ENCODE data around the gene SLC25A21. TPM values are rescaled to one million over a fixed set of nuclear protein-coding genes. Genes with fewer than 3 reads are reported as not detected.

The SLC25A21 gene
- total RNA-seq, 1 donor from 2014 or later: 0.24 TPM

GRCh38 chr14:36955967-36956366 lies 216.4 kb downstream of the SLC25A21 start:
- no peak for DNase-seq (ENCODE audit: low spot score)
- intact Hi-C loops (cut with DNase I): no loop called here

DNA sequence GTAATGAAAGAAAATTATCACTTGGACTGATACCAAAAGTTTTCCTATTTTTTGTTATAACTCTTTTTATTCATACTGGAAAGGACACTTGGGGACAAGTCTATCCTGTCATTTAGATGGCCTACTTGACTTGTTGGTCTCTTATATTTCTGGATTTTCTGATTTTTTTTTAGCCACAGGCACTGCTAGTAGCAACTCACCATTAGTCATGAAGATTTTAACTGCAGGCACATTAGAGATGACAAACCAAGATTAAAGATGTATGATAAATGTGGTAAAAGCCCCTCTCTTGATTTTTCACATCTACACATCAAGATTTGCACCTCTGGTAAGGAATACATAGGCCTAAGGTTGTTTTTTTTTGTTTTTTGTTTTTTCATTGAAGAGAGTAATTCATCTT lies 217.0 kb downstream of the SLC25A21 start:
- intact Hi-C loops (cut with DNase I): no loop called here
- DNase-seq (ENCODE audit: low spot score): no peak

DNA sequence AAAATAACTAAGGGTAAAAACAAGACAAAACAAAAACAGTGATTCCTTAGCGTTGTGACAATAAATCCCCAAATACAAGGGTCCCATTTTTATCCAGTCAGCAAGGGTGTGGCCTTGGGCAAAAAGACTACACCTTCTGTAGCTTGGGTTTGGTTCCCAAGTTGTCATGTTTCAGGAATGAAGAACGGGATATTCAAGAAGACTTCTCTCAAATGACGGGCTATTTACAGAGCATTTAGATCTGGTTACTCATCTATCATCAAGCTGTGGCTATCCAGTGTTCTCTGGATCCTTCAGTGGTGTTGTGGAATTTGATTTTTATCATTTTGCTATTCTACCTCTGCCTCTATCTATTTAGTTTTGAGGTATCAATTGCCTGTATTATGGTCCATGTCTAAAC lies 219.7 kb downstream of the SLC25A21 start:
- intact Hi-C loops (cut with DNase I): no loop called here

DNA sequence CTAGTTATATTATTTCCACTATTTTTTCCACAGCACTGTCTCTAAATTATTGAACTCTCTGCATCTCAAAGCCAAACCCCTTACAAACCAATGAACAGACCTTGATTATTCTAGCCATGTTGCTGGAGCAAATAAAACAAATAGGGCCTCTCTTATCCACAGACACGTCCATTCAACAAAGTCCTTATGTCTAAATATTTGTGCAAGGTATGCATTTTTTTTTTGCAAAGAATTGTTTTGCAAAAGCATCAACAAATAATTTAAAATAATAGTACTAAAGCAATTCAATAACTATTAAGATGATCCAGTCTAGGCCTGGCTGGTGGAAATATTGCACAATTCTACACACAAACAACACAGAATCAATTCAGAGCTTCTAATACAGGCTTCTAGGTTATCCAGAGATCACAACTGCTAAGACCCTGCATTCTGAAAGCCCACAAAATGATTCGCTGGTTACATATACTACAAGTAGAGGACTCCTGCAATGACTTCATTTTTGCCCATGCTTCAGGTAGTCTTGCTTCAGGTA lies 221.0 kb downstream of the SLC25A21 start:
- intact Hi-C loops (cut with DNase I): no loop called here
- no peak for DNase-seq (ENCODE audit: low spot score)

More for the DNA sequence above, 219.7 kb downstream of the SLC25A21 start:
- no peak for DNase-seq (ENCODE audit: low spot score)

DNA sequence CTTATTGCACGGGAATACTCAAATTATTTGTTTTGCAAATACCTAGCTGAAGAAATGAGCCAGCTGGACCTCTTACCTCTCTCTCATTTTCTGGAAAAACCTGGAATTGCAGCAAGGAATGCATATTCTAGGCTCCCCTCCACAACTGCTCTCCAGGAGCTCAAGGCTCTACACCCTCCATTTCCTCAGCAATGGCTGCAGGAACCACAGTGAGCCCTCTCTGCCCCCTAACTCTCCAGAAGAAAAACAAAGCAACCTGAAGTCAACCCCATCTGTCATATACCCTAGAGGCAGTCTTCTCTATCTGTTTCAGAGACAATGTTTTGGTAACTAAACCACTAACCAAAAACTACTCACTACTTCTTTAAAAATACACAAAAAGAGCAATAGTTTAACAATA lies 221.6 kb downstream of the SLC25A21 start:
- intact Hi-C loops (cut with DNase I): no loop called here
- no peak for DNase-seq (ENCODE audit: low spot score)

DNA sequence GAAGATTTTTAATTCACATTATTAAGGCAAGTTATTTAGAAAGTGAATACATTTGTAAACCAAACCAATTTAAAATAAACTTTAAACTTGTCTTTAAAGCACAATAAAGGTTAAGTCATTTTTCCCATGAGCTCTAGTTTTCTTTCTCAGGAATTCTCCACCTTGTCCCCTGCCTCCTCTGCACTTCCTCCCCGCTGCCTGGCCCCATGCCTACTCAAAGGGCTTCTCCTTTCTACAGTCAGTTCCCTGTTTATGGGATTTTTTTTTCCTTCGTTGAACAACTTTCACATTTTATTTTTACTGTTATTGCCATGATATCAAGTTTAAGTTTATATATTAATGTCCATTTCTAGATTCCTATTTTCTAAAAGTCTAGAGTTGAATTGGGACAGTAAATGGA lies 223.0 kb downstream of the SLC25A21 start:
- intact Hi-C loops (cut with DNase I): loop anchor here (10.0 kb wide), 1 partner anchor 295 kb away; no protein-coding TSS in a partner anchor
- no peak for DNase-seq (ENCODE audit: low spot score)

DNA sequence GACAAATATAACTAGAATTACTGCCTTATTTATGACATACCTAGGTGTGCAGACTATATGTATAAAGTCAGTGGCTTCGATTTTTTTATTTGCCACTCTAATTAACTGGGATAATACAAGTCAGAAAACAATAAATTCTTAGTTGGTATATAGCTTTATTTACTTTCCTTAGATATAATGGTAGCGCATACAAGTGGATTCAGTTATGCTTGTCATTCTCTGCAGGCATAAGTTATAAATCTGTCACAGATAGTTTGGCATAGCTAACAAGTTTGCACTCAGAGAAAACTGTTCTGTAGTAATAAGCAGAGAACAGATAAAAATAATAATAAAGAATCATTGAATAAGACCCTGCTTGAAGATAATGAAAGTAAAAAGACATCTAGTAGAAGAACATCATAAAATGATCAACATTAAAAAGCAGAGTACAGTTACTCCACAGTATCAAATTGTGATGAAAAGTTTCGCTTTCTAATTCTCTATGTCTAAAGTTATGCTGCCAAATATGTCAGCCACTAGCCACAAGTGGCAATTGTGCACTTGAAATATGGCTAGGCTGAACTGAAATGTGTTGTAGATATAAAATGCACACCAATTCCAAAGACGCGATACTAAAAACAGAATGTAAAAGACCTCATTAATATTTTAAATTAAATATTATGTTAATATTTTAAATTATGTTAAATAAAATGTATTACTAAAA lies 224.1 kb downstream of the SLC25A21 start:
- intact Hi-C loops (cut with DNase I): loop anchor here (10.0 kb wide), 1 partner anchor 294 kb away; no protein-coding TSS in a partner anchor
- no peak for DNase-seq (ENCODE audit: low spot score)

GRCh38 chr14:36947362-36947761 lies 225.0 kb downstream of the SLC25A21 start:
- intact Hi-C loops (cut with DNase I): loop anchor here (10.0 kb wide), 1 partner anchor 293 kb away; no protein-coding TSS in a partner anchor

DNA sequence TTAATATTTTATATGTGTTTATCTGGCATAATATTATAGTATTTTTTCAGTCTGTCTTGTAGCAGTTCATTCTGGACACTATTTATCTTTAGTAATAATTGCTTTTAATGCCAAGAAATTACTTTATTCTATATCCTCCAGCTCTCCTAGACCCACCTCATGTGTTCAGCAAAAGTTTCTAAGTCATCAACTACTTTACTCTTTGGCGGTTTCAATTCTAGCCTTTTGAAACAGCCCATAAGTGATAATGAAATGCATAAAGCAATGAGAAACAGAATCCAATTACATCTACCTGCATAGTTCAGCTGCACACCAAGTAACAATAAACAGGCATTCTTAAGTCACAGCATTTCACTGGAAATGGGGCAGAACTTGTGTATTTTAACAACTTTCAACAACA lies 225.5 kb downstream of the SLC25A21 start:
- DNase-seq (ENCODE audit: low spot score): no peak
- intact Hi-C loops (cut with DNase I): loop anchor here (10.0 kb wide), 1 partner anchor 292 kb away; no protein-coding TSS in a partner anchor

More at GRCh38 chr14:36947362-36947761, 225.0 kb downstream of the SLC25A21 start:
- DNase-seq (ENCODE audit: low spot score): no peak

GRCh38 chr14:36944307-36945010 lies 227.9 kb downstream of the SLC25A21 start:
- no peak for DNase-seq (ENCODE audit: low spot score)
- intact Hi-C loops (cut with DNase I): loop anchor here (5.0 to 10.0 kb wide), 2 partner anchors 290 to 392 kb away; no protein-coding TSS in a partner anchor

DNA sequence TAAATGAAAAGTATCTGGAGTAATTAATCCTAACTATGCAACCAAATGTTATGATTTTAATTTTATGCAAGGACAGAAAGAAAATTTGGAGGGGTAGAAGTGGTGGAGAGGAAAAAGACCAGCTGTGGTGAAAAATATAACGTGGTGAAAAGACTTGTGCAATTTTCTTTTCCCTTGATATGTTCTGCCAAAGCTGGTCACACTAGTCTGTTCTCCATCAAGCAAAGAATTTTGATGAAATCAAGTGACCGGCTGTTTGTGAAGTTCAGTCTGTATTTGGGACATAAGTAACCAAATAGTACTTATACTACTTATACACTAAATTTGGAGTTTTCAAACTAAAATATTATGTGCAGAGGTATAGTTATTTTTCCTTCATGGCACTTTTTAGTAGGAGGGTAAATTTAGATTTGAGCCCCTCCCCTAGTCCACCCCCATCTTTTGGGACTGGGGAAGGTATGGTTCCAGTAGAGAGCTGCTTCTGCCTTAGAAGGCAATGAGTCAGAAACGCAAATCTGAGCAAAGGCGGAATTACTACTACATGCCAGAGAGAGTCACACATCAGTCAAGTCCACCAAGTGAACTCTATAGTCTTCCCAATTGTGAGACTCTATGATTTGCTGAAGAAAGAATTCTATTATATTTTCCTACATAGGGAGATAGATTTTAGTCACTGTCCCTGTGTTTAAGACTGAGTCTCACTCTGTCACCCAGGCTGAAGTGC lies 229.7 kb downstream of the SLC25A21 start:
- no peak for DNase-seq (ENCODE audit: low spot score)
- intact Hi-C loops (cut with DNase I): loop anchor here (5.0 to 10.0 kb wide), 2 partner anchors 288 to 390 kb away; no protein-coding TSS in a partner anchor

GRCh38 chr14:36941783-36942521 lies 230.5 kb downstream of the SLC25A21 start:
- DNase-seq (ENCODE audit: low spot score): peak; percentile 78
- intact Hi-C loops (cut with DNase I): loop anchor here (5.0 to 10.0 kb wide), 2 partner anchors 287 to 390 kb away; no protein-coding TSS in a partner anchor

GRCh38 chr14:36940476-36940875 lies 231.9 kb downstream of the SLC25A21 start:
- no peak for DNase-seq (ENCODE audit: low spot score)
- intact Hi-C loops (cut with DNase I): loop anchor here (5.0 to 10.0 kb wide), 2 partner anchors 286 to 388 kb away; no protein-coding TSS in a partner anchor

GRCh38 chr14:36939265-36939664 lies 233.1 kb downstream of the SLC25A21 start:
- intact Hi-C loops (cut with DNase I): no loop called here
- DNase-seq (ENCODE audit: low spot score): no peak

- no peak for DNase-seq (ENCODE audit: low spot score)
- intact Hi-C loops (cut with DNase I): no loop called here
Observed at GRCh38 chr14:36938678-36939077, 233.7 kb downstream of the SLC25A21 start.

- intact Hi-C loops (cut with DNase I): no loop called here
- DNase-seq (ENCODE audit: low spot score): no peak
Observed at GRCh38 chr14:36935976-36936678, 236.3 kb downstream of the SLC25A21 start.

DNA sequence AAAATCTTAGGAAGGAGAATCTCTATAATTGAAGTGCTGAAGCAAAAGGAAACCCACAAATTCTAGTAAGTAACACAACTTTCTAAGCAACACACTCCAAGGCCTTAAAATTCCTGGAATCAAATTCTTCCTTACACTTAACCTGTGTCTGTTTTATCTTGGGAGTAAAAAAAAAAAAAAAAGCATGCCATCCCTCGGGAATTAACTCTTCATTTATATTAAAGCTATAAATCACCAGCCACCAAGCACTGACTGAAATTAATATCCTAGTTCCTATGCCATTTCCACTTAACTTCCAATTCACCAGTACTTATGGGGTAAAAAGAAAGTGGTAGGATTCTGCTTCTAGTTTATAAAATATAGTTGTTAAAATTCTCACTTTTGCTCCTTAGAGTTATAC lies 238.1 kb downstream of the SLC25A21 start:
- DNase-seq (ENCODE audit: low spot score): no peak

GRCh38 chr14:36931791-36932190 lies 240.6 kb downstream of the SLC25A21 start:
- DNase-seq (ENCODE audit: low spot score): no peak
- intact Hi-C loops (cut with DNase I): no loop called here

More for the DNA sequence above, 238.1 kb downstream of the SLC25A21 start:
- intact Hi-C loops (cut with DNase I): no loop called here

Measured in cardiac septum (tissue), 1 donor.